ENCODE measurements around the gene C3orf33.
A peak's percentile ranks its signal among the peaks of the same experiment; 100 is the strongest.

The C3orf33 gene

GRCh38 chr3:155739154-155739553, 66.9 kb downstream of the C3orf33 start:
- no peak for DNase-seq

- DNase-seq = no peak
Measured at GRCh38 chr3:155738580-155739076, 67.5 kb downstream of the C3orf33 start.

GRCh38 chr3:155737844-155738460, 68.1 kb downstream of the C3orf33 start:
- DNase-seq = peak; percentile 50

- DNase-seq = no peak
Measured at GRCh38 chr3:155736381-155736780, 69.7 kb downstream of the C3orf33 start.

GRCh38 chr3:155730843-155731242, 75.2 kb downstream of the C3orf33 start:
- DNase-seq = no peak

- DNase-seq = no peak
Measured at GRCh38 chr3:155727836-155728235, 78.2 kb downstream of the C3orf33 start.

- DNase-seq = no peak
Measured at GRCh38 chr3:155714295-155714718, 91.8 kb downstream of the C3orf33 start.
